ENCODE data around the gene MPO. TPM values are rescaled to one million over a fixed set of nuclear protein-coding genes. Genes with fewer than 3 reads are reported as not detected.

MPO gene
- polyA plus RNA-seq, 3 donors: 4.2 to 7.5 (median 6.0) TPM

DNA sequence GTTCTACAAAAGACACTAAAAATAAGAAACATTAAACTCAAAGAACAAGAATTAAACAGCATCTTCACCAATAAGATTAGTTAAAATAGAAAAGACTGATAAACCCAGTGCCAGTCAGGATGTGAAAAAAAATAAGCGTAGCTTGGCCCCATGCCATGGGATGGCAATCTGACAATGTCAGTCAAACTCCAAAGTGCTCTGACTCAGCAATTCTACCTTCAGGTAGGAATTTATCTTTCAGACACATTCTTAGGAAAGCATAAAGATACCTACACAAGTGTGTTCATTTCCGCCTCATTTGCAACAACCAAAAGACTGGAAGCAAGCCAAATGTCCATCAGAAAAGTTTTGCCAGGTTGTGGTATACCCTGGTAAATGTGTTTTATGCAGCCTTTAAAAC, 9.1 kb upstream of the MPO start:
- no CpG with 5 or more reads among the region's 2 CpGs for WGBS (ENCODE audit: insufficient coverage)
- peaks cover 77% of the 10 kb centered on the region for H3K79me2 ChIP-seq (ENCODE audit: insufficient read depth, low read length)
- no peaks in the 10 kb centered on the region for H3K27me3 ChIP-seq (ENCODE audit: control insufficient read depth in 2 of 2, insufficient read depth in 2 of 2, low read length in 2 of 2)
- peak overlapping the region; percentile 26 to 97 (median 90) for H3K27ac Mint-ChIP-seq
- H3K9me3 Mint-ChIP-seq: peaks cover 0 to 2% (median 0%) of the 10 kb centered on the region in 7 donors
- H3K36me3 ChIP-seq (replicated peaks in 1 of 2; ENCODE audit: control insufficient read depth in 1 of 2, insufficient read depth in 2 of 2, low read length in 2 of 2): no peaks in the 10 kb centered on the region
- H3K9me3 ChIP-seq (replicated peaks in 1 of 2; ENCODE audit: control insufficient read depth in 1 of 2, insufficient read depth in 1 of 2, low read length in 2 of 2): peaks cover 0 to 4% of the 10 kb centered on the region in 2 donors
- H4K20me1 ChIP-seq (ENCODE audit: insufficient read depth, low read length): no peaks in the 10 kb centered on the region
- H3K4me3 ChIP-seq (replicated peaks in 1 of 3; ENCODE audit: low read depth in 2 of 3, low read length in 3 of 3): peak overlapping the region in 1 of 3 experiments; percentile 54
- no peak overlapping the region for H3K9ac ChIP-seq (ENCODE audit: insufficient read depth, low read length, poor library complexity, severe bottlenecking)
- no peaks in the 10 kb centered on the region for H3K36me3 Mint-ChIP-seq
- peak overlapping the region in 1 of 2 donors; percentile 72 for H3K27ac ChIP-seq (ENCODE audit: low read depth in 1 of 2, low read length in 2 of 2)
- TF ChIP-seq, protein P1, sequence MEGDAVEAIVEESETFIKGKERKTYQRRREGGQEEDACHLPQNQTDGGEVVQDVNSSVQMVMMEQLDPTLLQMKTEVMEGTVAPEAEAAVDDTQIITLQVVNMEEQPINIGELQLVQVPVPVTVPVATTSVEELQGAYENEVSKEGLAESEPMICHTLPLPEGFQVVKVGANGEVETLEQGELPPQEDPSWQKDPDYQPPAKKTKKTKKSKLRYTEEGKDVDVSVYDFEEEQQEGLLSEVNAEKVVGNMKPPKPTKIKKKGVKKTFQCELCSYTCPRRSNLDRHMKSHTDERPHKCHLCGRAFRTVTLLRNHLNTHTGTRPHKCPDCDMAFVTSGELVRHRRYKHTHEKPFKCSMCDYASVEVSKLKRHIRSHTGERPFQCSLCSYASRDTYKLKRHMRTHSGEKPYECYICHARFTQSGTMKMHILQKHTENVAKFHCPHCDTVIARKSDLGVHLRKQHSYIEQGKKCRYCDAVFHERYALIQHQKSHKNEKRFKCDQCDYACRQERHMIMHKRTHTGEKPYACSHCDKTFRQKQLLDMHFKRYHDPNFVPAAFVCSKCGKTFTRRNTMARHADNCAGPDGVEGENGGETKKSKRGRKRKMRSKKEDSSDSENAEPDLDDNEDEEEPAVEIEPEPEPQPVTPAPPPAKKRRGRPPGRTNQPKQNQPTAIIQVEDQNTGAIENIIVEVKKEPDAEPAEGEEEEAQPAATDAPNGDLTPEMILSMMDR (IDR thresholded peaks at IDR 0.05): no peak
- H3K4me3 Mint-ChIP-seq: peak overlapping the region; percentile 0 to 51
- intact Hi-C loops (cut with micrococcal nuclease): loop anchor here in 1 of 2 donors (2.0 kb wide), 1 partner anchor 39 kb away; the partner anchor contains the start of gene TSPOAP1
- no peak for DNase-seq
- H3K4me1 ChIP-seq (ENCODE audit: control insufficient read depth in 1 of 2, insufficient read depth in 2 of 2, low read length in 2 of 2): peaks cover 59 to 81% of the 10 kb centered on the region in 2 donors
- peaks cover 76% of the 10 kb centered on the region for H3K4me1 Mint-ChIP-seq
- H3K27me3 Mint-ChIP-seq (ENCODE audit: low read depth in 3 of 3): no peaks in the 10 kb centered on the region
- H2AFZ ChIP-seq (ENCODE audit: insufficient read depth, low read depth, low read length, poor library complexity, severe bottlenecking): no peak overlapping the region
- peak overlapping the region; percentile 55 for H3K4me2 ChIP-seq (replicated peaks; ENCODE audit: extremely low read depth, low read length, poor library complexity, severe bottlenecking)

DNA sequence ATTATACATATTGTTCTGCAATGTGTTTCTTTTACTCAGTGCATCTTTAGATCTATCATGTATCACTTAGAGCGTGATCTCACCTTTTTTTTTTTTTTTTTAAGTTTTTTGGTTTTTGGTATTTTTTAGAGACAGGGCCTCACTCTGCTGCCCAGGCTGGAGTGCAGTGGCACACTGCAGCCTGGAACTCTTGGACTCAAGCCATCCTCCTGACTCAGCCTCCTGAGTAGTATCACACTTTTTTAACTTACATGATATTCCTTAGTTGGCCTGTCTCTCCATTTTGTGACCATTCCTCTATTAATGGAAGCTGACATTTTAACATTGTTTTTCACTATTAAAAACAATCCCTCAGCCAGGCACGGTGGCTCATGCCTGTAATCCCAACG, 4.7 kb upstream of the MPO start:
- WGBS (ENCODE audit: insufficient coverage): 80% methylated on average over 2 of the region's 3 CpGs
- peak overlapping the region in 1 of 3 experiments; percentile 25 for H3K4me3 ChIP-seq (replicated peaks in 1 of 3; ENCODE audit: low read depth in 2 of 3, low read length in 3 of 3)
- H3K36me3 ChIP-seq (replicated peaks in 1 of 2; ENCODE audit: control insufficient read depth in 1 of 2, insufficient read depth in 2 of 2, low read length in 2 of 2): no peaks in the 10 kb centered on the region
- H3K4me1 ChIP-seq (ENCODE audit: control insufficient read depth in 1 of 2, insufficient read depth in 2 of 2, low read length in 2 of 2): peaks cover 78 to 88% of the 10 kb centered on the region in 2 donors
- peaks cover 0 to 3% (median 0%) of the 10 kb centered on the region in 3 donors for H3K27me3 Mint-ChIP-seq (ENCODE audit: low read depth in 3 of 3)
- peak overlapping the region; percentile 48 to 65 for H3K27ac ChIP-seq (ENCODE audit: low read depth in 1 of 2, low read length in 2 of 2)
- peak overlapping the region in 1 of 2 donors; percentile 46 for H3K4me3 Mint-ChIP-seq
- TF ChIP-seq, protein P1 (IDR thresholded peaks at IDR 0.05): no peak
- H4K20me1 ChIP-seq (ENCODE audit: insufficient read depth, low read length): no peaks in the 10 kb centered on the region
- peaks cover 74% of the 10 kb centered on the region for H3K79me2 ChIP-seq (ENCODE audit: insufficient read depth, low read length)
- intact Hi-C loops (cut with micrococcal nuclease): no loop called here
- no peak for DNase-seq
- no peaks in the 10 kb centered on the region for H3K27me3 ChIP-seq (ENCODE audit: control insufficient read depth in 2 of 2, insufficient read depth in 2 of 2, low read length in 2 of 2)
- no peaks in the 10 kb centered on the region for H3K9me3 Mint-ChIP-seq
- no peak overlapping the region for H2AFZ ChIP-seq (ENCODE audit: insufficient read depth, low read depth, low read length, poor library complexity, severe bottlenecking)
- H3K9me3 ChIP-seq (replicated peaks in 1 of 2; ENCODE audit: control insufficient read depth in 1 of 2, insufficient read depth in 1 of 2, low read length in 2 of 2): no peaks in the 10 kb centered on the region
- no peaks in the 10 kb centered on the region for H3K36me3 Mint-ChIP-seq
- peak overlapping the region; percentile 51 for H3K4me2 ChIP-seq (replicated peaks; ENCODE audit: extremely low read depth, low read length, poor library complexity, severe bottlenecking)
- peak overlapping the region; percentile 30 to 87 (median 71) for H3K27ac Mint-ChIP-seq
- no peak overlapping the region for H3K9ac ChIP-seq (ENCODE audit: insufficient read depth, low read length, poor library complexity, severe bottlenecking)
- peaks cover 81% of the 10 kb centered on the region for H3K4me1 Mint-ChIP-seq

Data from CD14-positive monocyte (primary cell).